Measurements from ENCODE around the gene FERMT3. TPM values are rescaled to one million over a fixed set of nuclear protein-coding genes. Genes with fewer than 3 reads are reported as not detected.

FERMT3 gene
- total and polyA plus RNA-seq, 2 of the 13 experiments (the other 11 are each of a cell fraction or from before 2014, with no cell fraction given): 0.29 TPM; not detected in 1

- TF ChIP-seq ZNF597 (CRISPR knock-in tag; IDR thresholded peaks at IDR 0.05) (no peak), ZSCAN22 (CRISPR knock-in tag; IDR thresholded peaks at IDR 0.05) (no peak), MBNL3 (CRISPR knock-in tag; conservative IDR thresholded peaks at IDR 0.05) (no peak), ATF7 (IDR thresholded peaks at IDR 0.05) (no peak), ATF7 (CRISPR knock-in tag; IDR thresholded peaks at IDR 0.05) (no peak), ZNF256 (CRISPR knock-in tag; conservative IDR thresholded peaks at IDR 0.05) (no peak), ETV5 (CRISPR knock-in tag; IDR thresholded peaks at IDR 0.05; ENCODE audit: borderline replicate concordance) (no peak; the same call in 1 of the 2 replicates), ZKSCAN5 (CRISPR knock-in tag; IDR thresholded peaks at IDR 0.05) (no peak), STAT5B (CRISPR knock-in tag; IDR thresholded peaks at IDR 0.05) (no peak), SP5 (CRISPR knock-in tag; IDR thresholded peaks at IDR 0.05; ENCODE audit: borderline replicate concordance, low read depth) (peak; percentile 41; the same call in 1 of the 2 replicates)
- TF ChIP-seq, protein P1, sequence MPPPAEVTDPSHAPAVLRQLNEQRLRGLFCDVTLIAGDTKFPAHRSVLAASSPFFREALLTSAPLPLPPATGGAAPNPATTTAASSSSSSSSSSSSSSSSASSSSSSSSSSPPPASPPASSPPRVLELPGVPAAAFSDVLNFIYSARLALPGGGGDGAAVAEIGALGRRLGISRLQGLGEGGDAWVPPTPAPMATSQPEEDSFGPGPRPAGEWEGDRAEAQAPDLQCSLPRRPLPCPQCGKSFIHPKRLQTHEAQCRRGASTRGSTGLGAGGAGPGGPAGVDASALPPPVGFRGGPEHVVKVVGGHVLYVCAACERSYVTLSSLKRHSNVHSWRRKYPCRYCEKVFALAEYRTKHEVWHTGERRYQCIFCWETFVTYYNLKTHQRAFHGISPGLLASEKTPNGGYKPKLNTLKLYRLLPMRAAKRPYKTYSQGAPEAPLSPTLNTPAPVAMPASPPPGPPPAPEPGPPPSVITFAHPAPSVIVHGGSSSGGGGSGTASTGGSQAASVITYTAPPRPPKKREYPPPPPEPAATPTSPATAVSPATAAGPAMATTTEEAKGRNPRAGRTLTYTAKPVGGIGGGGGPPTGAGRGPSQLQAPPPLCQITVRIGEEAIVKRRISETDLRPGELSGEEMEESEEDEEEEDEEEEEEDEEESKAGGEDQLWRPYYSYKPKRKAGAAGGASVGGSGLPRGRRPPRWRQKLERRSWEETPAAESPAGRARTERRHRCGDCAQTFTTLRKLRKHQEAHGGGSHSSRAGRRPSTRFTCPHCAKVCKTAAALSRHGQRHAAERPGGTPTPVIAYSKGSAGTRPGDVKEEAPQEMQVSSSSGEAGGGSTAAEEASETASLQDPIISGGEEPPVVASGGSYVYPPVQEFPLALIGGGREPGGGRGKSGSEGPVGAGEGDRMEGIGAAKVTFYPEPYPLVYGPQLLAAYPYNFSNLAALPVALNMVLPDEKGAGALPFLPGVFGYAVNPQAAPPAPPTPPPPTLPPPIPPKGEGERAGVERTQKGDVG (CRISPR knock-in tag; IDR thresholded peaks at IDR 0.05; ENCODE audit: borderline replicate concordance): peak; percentile 66; the same call in 1 of the 2 replicates
- TF ChIP-seq, protein P2, sequence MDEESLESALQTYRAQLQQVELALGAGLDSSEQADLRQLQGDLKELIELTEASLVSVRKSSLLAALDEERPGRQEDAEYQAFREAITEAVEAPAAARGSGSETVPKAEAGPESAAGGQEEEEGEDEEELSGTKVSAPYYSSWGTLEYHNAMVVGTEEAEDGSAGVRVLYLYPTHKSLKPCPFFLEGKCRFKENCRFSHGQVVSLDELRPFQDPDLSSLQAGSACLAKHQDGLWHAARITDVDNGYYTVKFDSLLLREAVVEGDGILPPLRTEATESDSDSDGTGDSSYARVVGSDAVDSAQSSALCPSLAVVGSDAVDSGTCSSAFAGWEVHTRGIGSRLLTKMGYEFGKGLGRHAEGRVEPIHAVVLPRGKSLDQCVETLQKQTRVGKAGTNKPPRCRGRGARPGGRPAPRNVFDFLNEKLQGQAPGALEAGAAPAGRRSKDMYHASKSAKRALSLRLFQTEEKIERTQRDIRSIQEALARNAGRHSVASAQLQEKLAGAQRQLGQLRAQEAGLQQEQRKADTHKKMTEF (CRISPR knock-in tag; IDR thresholded peaks at IDR 0.05): peak; percentile 92
- TF ChIP-seq, protein P3, sequence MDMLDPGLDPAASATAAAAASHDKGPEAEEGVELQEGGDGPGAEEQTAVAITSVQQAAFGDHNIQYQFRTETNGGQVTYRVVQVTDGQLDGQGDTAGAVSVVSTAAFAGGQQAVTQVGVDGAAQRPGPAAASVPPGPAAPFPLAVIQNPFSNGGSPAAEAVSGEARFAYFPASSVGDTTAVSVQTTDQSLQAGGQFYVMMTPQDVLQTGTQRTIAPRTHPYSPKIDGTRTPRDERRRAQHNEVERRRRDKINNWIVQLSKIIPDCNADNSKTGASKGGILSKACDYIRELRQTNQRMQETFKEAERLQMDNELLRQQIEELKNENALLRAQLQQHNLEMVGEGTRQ (IDR thresholded peaks at IDR 0.05; ENCODE audit: low read depth, low read length): no peak
- TF ChIP-seq, protein P3 (CRISPR knock-in tag; IDR thresholded peaks at IDR 0.05; ENCODE audit: borderline replicate concordance): no peak
Measured at GRCh38 chr11:64165842-64166635, 40.5 kb upstream of the FERMT3 start, which contains the start of gene MACROD1 (continued).
